ENCODE data around the gene AGAP5. TPM values are rescaled to one million over a fixed set of nuclear protein-coding genes. Genes with fewer than 3 reads are reported as not detected.

Gene AGAP5
- total and polyA plus RNA-seq, 2 of the 13 experiments (the other 11 are each of a cell fraction or from before 2014, with no cell fraction given): 5.3 to 7.9 TPM

DNA sequence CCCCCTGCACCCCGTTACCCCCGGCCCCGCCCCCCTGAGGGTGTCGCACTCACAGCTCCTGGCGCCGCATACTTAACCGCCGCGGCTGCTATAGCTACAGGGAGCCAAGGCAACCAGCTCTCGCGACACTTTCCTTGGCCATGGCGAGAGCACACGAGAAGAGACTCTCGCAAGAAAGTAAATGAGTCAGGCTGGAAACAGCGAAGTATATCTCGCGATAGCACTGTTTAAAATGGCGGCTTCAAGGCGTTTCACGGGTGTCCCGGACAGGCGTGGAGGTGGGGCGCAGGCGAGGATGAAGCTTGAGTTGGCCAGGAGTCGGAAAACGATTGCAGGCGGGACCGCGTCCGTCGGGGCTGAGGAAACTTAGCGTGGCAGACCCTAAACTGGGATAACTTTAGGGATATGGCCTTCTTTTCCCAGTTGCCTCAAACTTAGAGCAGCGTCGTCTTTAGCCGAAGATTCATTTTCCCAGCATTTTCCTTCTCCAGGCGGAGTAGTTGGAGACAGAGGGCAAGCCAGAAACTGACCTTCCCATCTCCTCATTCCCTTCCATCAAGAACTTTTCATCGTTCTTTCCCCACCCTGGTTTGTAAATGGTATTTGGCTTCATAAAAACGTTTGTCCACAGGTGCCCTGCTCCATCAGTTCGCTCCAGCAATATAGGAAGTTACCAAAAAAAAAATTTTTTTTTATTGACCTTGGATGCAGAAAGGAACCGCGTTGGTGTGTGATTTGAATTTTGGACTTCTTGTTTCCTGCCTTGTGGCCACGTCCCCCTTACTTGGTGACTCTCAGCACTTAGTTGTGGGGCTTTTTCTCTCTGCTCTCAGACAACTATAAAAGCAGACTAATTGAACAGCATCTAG, 71.8 kb downstream of the AGAP5 start (continued):
- TF ChIP-seq ZNF564 (CRISPR knock-in tag; IDR thresholded peaks at IDR 0.05): peak; percentile 41; the same call in 1 of the 2 replicates
- no peak; the same call in 1 of the 2 replicates for TF ChIP-seq ZNF441 (CRISPR knock-in tag; IDR thresholded peaks at IDR 0.05; ENCODE audit: borderline replicate concordance)
- no peak for TF ChIP-seq HNRNPH1 (optimal IDR thresholded peaks at IDR 0.05; ENCODE audit: low read depth, low read length)
- peak; percentile 54 for TF ChIP-seq SRSF1 (optimal IDR thresholded peaks at IDR 0.05; ENCODE audit: low read depth, low read length)
- no peak for TF ChIP-seq MBNL3 (CRISPR knock-in tag; conservative IDR thresholded peaks at IDR 0.05)
- peak in 1 of 2 experiments; percentile 76; a peak in 2 of 4 replicates for TF ChIP-seq KLF16 (CRISPR knock-in tag; IDR thresholded peaks at IDR 0.05)
- TF ChIP-seq, protein P1, sequence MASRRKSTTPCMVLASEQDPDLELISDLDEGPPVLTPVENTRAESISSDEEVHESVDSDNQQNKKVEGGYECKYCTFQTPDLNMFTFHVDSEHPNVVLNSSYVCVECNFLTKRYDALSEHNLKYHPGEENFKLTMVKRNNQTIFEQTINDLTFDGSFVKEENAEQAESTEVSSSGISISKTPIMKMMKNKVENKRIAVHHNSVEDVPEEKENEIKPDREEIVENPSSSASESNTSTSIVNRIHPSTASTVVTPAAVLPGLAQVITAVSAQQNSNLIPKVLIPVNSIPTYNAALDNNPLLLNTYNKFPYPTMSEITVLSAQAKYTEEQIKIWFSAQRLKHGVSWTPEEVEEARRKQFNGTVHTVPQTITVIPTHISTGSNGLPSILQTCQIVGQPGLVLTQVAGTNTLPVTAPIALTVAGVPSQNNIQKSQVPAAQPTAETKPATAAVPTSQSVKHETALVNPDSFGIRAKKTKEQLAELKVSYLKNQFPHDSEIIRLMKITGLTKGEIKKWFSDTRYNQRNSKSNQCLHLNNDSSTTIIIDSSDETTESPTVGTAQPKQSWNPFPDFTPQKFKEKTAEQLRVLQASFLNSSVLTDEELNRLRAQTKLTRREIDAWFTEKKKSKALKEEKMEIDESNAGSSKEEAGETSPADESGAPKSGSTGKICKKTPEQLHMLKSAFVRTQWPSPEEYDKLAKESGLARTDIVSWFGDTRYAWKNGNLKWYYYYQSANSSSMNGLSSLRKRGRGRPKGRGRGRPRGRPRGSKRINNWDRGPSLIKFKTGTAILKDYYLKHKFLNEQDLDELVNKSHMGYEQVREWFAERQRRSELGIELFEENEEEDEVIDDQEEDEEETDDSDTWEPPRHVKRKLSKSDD (CRISPR knock-in tag; IDR thresholded peaks at IDR 0.05; ENCODE audit: low read depth): peak; percentile 95
- TF ChIP-seq ZNF784 (CRISPR knock-in tag; IDR thresholded peaks at IDR 0.05; ENCODE audit: borderline replicate concordance): 0 out of 2 replicates have a peak, but pooled peaks have one; percentile 35
- peak; percentile 91 for TF ChIP-seq ZFX (CRISPR knock-in tag; IDR thresholded peaks at IDR 0.05; ENCODE audit: low read depth)
- TF ChIP-seq ZNF710 (CRISPR knock-in tag; IDR thresholded peaks at IDR 0.05; ENCODE audit: borderline replicate concordance): no peak
- TF ChIP-seq PRDM10 (CRISPR knock-in tag; IDR thresholded peaks at IDR 0.05; ENCODE audit: low read depth): 0 out of 2 replicates have a peak, but pooled peaks have one; percentile 1
- TF ChIP-seq ZNF879 (CRISPR knock-in tag; IDR thresholded peaks at IDR 0.05): 0 out of 2 replicates have a peak, but pooled peaks have one; percentile 50
- peak; percentile 73; the same call in 1 of the 2 replicates for TF ChIP-seq MTERF4 (CRISPR knock-in tag; IDR thresholded peaks at IDR 0.05)
- TF ChIP-seq ZNF460 (CRISPR knock-in tag; IDR thresholded peaks at IDR 0.05; ENCODE audit: borderline replicate concordance): no peak
- no peak for TF ChIP-seq CBX2 (IDR thresholded peaks at IDR 0.05; ENCODE audit: low read depth, low read length)
- no peak for TF ChIP-seq CBX2 (CRISPR knock-in tag; IDR thresholded peaks at IDR 0.05; ENCODE audit: low read depth)

All from HepG2 (cell line).